AG09309 (cell line): ENCODE results near the gene LDLRAD3.
A peak's percentile ranks its signal among the peaks of the same experiment; 100 is the strongest.

Experiments
- DNase-seq: peaks from one replicate; pipeline ENCODE4 v3.0.0-alpha.2; 2010; ENCODE audit warnings: low read depth
- H3K4me3 ChIP-seq: 2 replicates; pipeline ENCODE4 v1.5.1; 2011; ENCODE audit warnings: mild to moderate bottlenecking, low read depth, low read length, moderate library complexity; ENCODE audit not compliant: control insufficient read depth
- TF ChIP-seq, protein P1 (sequence below): IDR thresholded peaks from 2 replicates; pipeline ENCODE4 v1.5.1; 2011; ENCODE audit warnings: mild to moderate bottlenecking, low read depth, low read length, inconsistent platforms; ENCODE audit not compliant: insufficient read depth, control insufficient read depth; ENCODE audit errors: missing control alignments

LDLRAD3 gene

DNA sequence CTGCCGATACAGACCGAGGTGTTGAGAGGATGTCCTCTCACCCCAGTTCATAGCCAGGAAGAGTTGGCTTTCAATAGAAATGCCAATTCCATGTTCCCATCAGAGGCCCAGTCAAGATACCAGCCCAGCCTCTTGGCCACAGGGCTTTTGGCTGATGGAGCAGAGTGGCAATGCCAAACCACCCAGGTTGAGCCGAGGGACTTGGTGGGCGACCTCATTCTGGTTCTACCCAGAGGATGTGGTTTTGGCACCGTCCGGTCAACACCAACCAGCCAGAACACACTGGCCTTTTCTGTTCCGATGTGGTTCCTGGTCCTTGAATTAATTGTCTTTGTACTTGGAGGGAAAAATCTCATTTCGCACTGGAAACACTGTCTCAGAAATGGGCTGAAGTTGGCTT lies 284.8 kb downstream of the LDLRAD3 start:
- no peak for DNase-seq
- TF ChIP-seq, protein P1, sequence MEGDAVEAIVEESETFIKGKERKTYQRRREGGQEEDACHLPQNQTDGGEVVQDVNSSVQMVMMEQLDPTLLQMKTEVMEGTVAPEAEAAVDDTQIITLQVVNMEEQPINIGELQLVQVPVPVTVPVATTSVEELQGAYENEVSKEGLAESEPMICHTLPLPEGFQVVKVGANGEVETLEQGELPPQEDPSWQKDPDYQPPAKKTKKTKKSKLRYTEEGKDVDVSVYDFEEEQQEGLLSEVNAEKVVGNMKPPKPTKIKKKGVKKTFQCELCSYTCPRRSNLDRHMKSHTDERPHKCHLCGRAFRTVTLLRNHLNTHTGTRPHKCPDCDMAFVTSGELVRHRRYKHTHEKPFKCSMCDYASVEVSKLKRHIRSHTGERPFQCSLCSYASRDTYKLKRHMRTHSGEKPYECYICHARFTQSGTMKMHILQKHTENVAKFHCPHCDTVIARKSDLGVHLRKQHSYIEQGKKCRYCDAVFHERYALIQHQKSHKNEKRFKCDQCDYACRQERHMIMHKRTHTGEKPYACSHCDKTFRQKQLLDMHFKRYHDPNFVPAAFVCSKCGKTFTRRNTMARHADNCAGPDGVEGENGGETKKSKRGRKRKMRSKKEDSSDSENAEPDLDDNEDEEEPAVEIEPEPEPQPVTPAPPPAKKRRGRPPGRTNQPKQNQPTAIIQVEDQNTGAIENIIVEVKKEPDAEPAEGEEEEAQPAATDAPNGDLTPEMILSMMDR = no peak

GRCh38 chr11:36229091-36229705 lies 285.3 kb downstream of the LDLRAD3 start:
- no peak for DNase-seq
- no peak overlapping the region for H3K4me3 ChIP-seq
- TF ChIP-seq, protein P1 = no peak

More for the DNA sequence above, 284.8 kb downstream of the LDLRAD3 start:
- no peak overlapping the region for H3K4me3 ChIP-seq

DNA sequence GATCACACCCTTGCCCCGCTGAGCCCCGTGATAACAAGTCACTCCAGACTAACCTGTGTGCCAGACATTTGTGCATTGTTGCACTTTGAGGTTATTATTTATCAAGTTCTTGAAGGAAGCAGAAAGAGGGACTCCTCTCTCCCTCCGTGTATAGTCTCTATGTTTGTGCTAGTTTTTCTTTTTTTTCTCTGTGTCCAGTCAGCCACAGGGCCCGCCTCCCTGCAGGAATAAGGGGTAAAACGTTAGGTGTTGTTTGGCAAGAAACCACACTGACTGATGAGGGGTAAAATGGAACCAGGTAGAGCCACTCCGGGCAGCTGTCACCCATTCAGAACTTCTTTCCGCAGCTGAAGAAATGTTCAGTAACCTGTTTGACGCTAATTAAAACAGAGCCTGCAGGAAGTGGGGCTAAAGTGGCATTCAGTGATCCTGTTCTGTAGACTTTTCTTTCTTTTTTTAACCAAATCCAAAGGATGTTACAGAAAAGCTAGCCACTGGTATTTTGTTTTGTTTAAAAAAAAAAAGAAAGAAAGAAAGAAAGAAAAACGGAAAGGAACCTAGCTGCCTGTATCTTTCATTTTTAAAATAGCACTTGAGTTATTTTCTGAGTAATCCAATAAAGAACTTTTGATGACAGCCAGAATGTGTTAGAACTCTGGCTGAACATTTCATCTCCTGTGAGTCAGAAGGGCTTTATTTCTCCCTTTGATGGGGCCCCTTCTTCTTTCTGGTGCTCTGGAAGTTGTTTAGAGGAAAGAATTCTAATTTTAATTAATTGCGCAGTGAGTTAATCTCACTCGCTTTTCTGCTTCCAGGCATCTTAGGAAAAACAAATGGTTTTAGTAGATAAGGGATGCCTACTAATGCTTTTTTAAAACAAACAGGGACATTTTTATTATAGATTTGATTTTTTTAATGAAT lies 287.2 kb downstream of the LDLRAD3 start:
- H3K4me3 ChIP-seq = no peak overlapping the region
- TF ChIP-seq, protein P1 = no peak
- DNase-seq = peak; percentile 27

GRCh38 chr11:36233204-36233603 lies 289.3 kb downstream of the LDLRAD3 start:
- TF ChIP-seq, protein P1 = no peak
- H3K4me3 ChIP-seq = no peak overlapping the region
- DNase-seq = no peak

DNA sequence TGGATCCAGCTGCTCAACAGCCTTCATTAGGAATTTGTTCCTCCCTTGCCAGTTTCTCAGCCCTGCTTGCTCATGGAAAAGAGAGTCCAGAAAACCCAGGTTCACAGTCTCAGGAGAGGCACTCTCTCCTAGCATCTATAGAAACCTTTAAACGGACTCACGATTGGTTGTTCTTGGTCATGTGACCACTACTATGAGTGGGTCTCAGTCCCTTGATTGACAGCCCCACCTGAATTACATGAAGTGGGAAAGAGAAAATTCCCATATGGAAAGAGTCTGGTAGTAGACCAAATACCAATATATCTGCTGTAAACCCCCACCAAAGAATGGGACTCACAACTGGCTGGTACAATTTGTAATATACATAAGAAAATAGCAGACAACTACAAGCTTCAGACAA lies 291.0 kb downstream of the LDLRAD3 start:
- TF ChIP-seq, protein P1 = no peak
- DNase-seq = no peak
- no peak overlapping the region for H3K4me3 ChIP-seq

DNA sequence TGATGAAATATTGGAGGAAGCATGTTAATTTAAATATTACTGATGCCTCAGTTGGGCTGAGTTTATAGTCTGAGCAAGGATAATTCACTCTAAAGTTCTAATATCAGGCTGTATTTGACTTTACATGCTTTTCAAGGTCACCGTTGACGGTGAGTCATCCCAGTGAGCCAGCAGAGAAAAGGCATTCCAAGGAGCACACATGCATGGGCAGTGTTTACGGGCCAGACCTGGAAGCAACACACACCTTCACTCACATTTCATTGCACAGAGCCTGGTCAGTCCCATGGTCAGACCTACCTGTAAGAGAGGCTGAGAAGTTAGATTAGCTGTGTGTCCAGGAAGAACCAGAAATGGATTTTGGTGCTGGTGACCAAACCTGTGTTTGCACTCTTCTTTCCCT lies 291.9 kb downstream of the LDLRAD3 start:
- no peak overlapping the region for H3K4me3 ChIP-seq
- TF ChIP-seq, protein P1 = no peak
- no peak for DNase-seq
